Skin of body (tissue), 3 donors: Measurements from ENCODE around the gene HPS5. TPM values are rescaled to one million over a fixed set of nuclear protein-coding genes. Genes with fewer than 3 reads are reported as not detected.

Source experiments
- DNase-seq: peaks from one replicate; lab custom pipeline; 2025; lab: John Stamatoyannopoulos, UW
- small RNA-seq: library from RNA; depleted of rRNA; stranded (forward); fragments of <200 nt; gene quantifications from one replicate; pipeline ENCODE3, GENCODE V24; 2014; ENCODE audit warnings: low replicate concordance
- total RNA-seq: library from RNA; depleted of rRNA; stranded (reverse); fragments of >200 nt; gene quantifications from one replicate; pipeline ENCODE4 v1.2.3, GENCODE V29; 2014

Gene HPS5
- total RNA-seq, 1 donor from 2014 or later = 32.8 TPM

GRCh38 chr11:18236664-18237356, 85.1 kb downstream of the HPS5 start, which contains the start of gene SAA4:
Gene SAA4 (minus strand): TSS chr11:18236802. CDS start chr11:18235926, 876 bp downstream.
- DNase-seq = no peak

GRCh38 chr11:18235394-18236334, 86.3 kb downstream of the HPS5 start:
- no peak for DNase-seq

DNA sequence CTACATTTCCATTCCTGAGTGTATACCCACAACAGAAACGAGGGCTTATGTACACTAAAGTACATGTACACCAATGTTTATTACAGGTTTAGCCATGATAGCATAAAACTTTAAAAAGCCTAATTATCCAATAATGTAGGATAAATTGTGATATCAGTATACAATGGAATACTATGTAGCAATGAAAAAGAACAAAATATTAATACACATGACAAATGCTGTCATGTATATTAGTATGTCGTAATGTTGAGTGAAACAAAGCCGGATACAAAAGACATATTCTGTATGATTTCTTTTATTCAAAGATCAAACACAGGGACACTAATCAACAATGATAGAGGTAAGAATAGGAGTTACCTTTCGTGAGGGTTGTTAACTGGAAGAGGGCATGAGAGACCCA, 88.0 kb downstream of the HPS5 start:
- DNase-seq = no peak

- no peak for DNase-seq
Observed at GRCh38 chr11:18230859-18231258, 91.1 kb downstream of the HPS5 start.

DNA sequence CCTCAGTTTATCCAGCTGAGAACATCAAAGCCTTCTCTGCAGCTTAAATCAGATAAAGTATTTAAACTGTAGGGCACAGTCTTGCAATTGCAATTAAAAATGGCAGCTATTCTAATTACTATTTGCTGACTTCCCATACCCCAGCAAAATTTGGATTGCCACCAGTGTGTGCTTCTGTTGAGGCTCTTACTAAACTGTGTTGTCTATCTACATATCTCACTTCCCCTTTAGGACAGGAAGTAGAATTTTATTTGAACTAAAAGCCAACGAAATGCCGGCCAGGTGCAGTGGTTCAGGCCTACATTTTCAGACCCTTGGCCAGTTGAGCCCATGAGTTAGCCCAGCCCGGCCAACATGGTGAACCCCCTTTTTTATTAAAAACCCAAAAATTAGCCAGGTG, 92.4 kb downstream of the HPS5 start:
- DNase-seq = no peak

Small RNA genes within 50 kb of the gene (small RNA-seq; reads per million reads assigned to genes)
- not detected for gene RNA5SP333
- not detected for gene RNA5SP334

Other genes with a start within 250 kb of the HPS5 start
- 15.8 TPM for gene SAAL1, start 216.1 kb downstream of the HPS5 start, total RNA-seq
- gene MRGPRX3, start 189.6 kb downstream of the HPS5 start, total RNA-seq = not detected
- gene MRGPRX4, start 149.3 kb downstream of the HPS5 start, total RNA-seq = not detected
- gene SAA4, start 85.3 kb downstream of the HPS5 start, total RNA-seq = not detected
- 0.69 TPM for gene SAA2, start 73.5 kb downstream of the HPS5 start, total RNA-seq
- not detected for gene SAA1, start 55.9 kb downstream of the HPS5 start, total RNA-seq
- 50.9 TPM for gene GTF2H1, start 427 bp upstream of the HPS5 start, total RNA-seq
- gene LDHA, start 72.4 kb upstream of the HPS5 start, total RNA-seq = 321 TPM
- gene LDHC, start 90.2 kb upstream of the HPS5 start, total RNA-seq = not detected
- not detected for gene LDHAL6A, start 133.7 kb upstream of the HPS5 start, total RNA-seq
- gene TSG101, start 204.8 kb upstream of the HPS5 start, total RNA-seq = 54.5 TPM